Esophagus muscularis mucosa (tissue), 4 donors: ENCODE results near the gene GNG7. TPM values are rescaled to one million over a fixed set of nuclear protein-coding genes. Genes with fewer than 3 reads are reported as not detected.
"Not testable (repeated sequence)": the region's sequence is repeated elsewhere in the genome, so short reads cannot be mapped to it uniquely, and the experiment has no call there.

Experiments
- DNase-seq: peaks from one replicate; pipeline ENCODE4 v3.0.0-alpha.2; 2017; ENCODE audit errors: extremely low spot score
- H3K27ac ChIP-seq, 4 donors: fragments of 200-600 bp; sonication (generic); replicated peaks in 1 of 4; 1 replicate in 3 of 4; 2 replicates in 1 of 4; pipeline ENCODE4 v1.5.1; 2016 to 2019; ENCODE audit warnings: mild to moderate bottlenecking in 1 of 4
- H3K27me3 ChIP-seq, 4 donors: fragments of 200-600 bp; sonication (generic); one replicate each; pipeline versions ENCODE4 v1.5.1 to v1.6.0; 2016 to 2019
- H3K36me3 ChIP-seq, 4 donors: fragments of 200-600 bp; sonication (generic); one replicate each; pipeline ENCODE4 v1.5.1; 2016 to 2019
- H3K4me1 ChIP-seq, 4 donors: fragments of 200-600 bp; sonication (generic); one replicate each; pipeline ENCODE4 v1.5.1; 2016 to 2019
- H3K4me3 ChIP-seq, 4 donors: fragments of 200-600 bp; sonication (generic); 1 replicate in 2 of 4; 2 replicates in 2 of 4; pipeline ENCODE4 v1.5.1; 2016 to 2019; ENCODE audit warnings: mild to moderate bottlenecking in 4 of 4, moderate library complexity in 1 of 4
- H3K9me3 ChIP-seq, 4 donors: fragments of 200-600 bp; sonication (generic); 1 replicate in 3 of 4; 2 replicates in 1 of 4; pipeline ENCODE4 v1.5.1; 2016 to 2019
- EP300 ChIP-seq: sonication (generic); formaldehyde crosslinking; IDR thresholded peaks from one replicate; pipeline ENCODE4 v1.6.1; 2017; ENCODE audit warnings: antibody characterized with exemption
- POLR2A ChIP-seq: fragments of 450-650 bp; IDR thresholded peaks from one replicate; pipeline ENCODE4 v1.6.1; 2017; ENCODE audit warnings: antibody characterized with exemption, moderate library complexity, mild to moderate bottlenecking, low read depth
- POLR2AphosphoS5 ChIP-seq, 2 donors: sonication (generic); formaldehyde crosslinking; IDR thresholded peaks; one replicate each; pipeline ENCODE4 v1.6.1; 2017; ENCODE audit warnings: antibody characterized with exemption in 2 of 2
- WGBS: methylation state at CpG from one replicate; pipeline ENCODE4 v1.1.5; 2018; 5-methylcytosine and 5-hydroxymethylcytosine counted together
- intact Hi-C: fragments of 100-400 bp; cut with DNase I; formaldehyde crosslinking; loops from one replicate; pipeline ENCODE4 v1.15.1; 2023
- total RNA-seq, 4 donors: library from RNA; depleted of rRNA; stranded (reverse); fragments of >200 nt; gene quantifications; one replicate each; pipeline versions ENCODE4 v1.1.0 to v1.2.1, GENCODE V29; 2016
- TF ChIP-seq, protein P1 (sequence below), 3 experiments: fragments of 200-600 bp in 2 of 3; fragments of 450-650 bp in 1 of 3; sonication (generic) in 2 of 3; IDR thresholded peaks; one replicate each; pipeline ENCODE4 v1.5.1; 2017 to 2019; ENCODE audit warnings: antibody characterized with exemption in 3 of 3, mild to moderate bottlenecking in 2 of 3, moderate library complexity in 1 of 3

Gene GNG7
- total RNA-seq, 4 donors from 2014 or later, result 6.3 to 18.8 (median 13.0) TPM

DNA sequence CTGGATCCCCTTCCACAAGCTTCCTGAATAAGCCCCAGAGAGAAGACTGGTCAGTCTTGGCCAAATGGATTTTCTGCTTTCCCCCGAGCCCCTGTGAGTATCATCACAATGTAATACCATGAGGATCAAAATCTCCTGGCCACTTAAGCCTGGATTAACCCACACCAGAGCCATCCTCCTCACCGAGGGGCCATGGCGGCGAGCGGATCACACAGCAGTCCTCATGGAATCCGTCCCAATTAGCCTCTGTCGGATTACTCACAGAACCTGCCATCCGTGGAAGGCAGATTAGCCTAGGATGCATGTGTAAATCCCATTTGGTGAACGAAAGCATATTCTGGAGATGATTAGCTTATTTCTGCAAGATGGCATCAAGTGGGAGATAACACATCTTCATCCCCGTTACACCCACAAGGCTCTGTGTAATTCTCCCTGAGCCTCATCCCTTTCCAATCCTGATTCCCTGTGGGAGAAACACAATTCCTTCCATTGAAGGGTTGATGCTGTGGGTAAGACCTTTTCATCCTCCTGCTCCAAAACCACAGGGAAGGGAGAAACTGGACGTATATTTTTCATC is 42.5 kb downstream of the GNG7 start:
- Histone ChIP-seq H3K36me3 (peaks cover 0 to 6% (median 3%) of the 10 kb centered on the region in 4 donors), H3K27me3 (no peaks in the 10 kb centered on the region), H3K27ac (no peak overlapping the region), H3K4me3 (no peak overlapping the region), H3K9me3 (peaks cover 0 to 6% (median 2%) of the 10 kb centered on the region in 4 donors), H3K4me1 (peaks cover 0 to 6% (median 0%) of the 10 kb centered on the region in 4 donors)
- TF ChIP-seq POLR2A, result no peak
- TF ChIP-seq, protein P1, sequence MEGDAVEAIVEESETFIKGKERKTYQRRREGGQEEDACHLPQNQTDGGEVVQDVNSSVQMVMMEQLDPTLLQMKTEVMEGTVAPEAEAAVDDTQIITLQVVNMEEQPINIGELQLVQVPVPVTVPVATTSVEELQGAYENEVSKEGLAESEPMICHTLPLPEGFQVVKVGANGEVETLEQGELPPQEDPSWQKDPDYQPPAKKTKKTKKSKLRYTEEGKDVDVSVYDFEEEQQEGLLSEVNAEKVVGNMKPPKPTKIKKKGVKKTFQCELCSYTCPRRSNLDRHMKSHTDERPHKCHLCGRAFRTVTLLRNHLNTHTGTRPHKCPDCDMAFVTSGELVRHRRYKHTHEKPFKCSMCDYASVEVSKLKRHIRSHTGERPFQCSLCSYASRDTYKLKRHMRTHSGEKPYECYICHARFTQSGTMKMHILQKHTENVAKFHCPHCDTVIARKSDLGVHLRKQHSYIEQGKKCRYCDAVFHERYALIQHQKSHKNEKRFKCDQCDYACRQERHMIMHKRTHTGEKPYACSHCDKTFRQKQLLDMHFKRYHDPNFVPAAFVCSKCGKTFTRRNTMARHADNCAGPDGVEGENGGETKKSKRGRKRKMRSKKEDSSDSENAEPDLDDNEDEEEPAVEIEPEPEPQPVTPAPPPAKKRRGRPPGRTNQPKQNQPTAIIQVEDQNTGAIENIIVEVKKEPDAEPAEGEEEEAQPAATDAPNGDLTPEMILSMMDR (IDR thresholded peaks at IDR 0.05), result no peak
- no peak for TF ChIP-seq POLR2AphosphoS5 (IDR thresholded peaks at IDR 0.05)
- no peak for TF ChIP-seq EP300
- 90% methylated on average over 11 of the region's 11 CpGs for WGBS
- no peak for DNase-seq
- intact Hi-C loops, result no loop called here

DNA sequence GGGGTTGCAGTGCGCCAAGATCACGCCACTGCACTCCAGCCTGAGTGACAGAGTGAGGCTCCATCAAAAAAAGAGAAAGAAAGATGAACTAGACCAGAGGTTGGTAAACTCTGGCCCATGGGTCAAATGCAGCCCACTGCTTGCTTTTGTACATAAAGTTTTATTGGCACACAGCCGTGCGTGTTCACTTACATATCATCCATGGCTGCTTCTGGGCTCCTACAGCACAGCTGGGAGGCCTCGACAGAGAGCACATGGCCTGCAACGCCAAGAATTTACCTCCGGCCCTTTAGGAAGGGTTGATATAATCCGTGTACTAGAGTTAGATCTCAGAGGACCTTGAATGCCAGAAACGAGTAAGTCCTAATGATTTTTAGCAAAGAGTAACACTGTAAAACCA is 46.0 kb downstream of the GNG7 start:
- Histone ChIP-seq H3K4me3 (no peak overlapping the region), H3K9me3 (peaks cover 0 to under 1% (median 0%) of the 10 kb centered on the region in 4 donors), H3K36me3 (peaks cover 0 to 6% (median 3%) of the 10 kb centered on the region in 4 donors), H3K27me3 (no peaks in the 10 kb centered on the region), H3K4me1 (peaks cover 0 to 13% (median 2%) of the 10 kb centered on the region in 4 donors), H3K27ac (no peak overlapping the region)
- no peak for TF ChIP-seq EP300
- TF ChIP-seq POLR2A, result no peak
- TF ChIP-seq, protein P1 (IDR thresholded peaks at IDR 0.05), result no peak
- no peak for DNase-seq
- WGBS, result 78% methylated on average over 9 of the region's 9 CpGs
- intact Hi-C loops, result no loop called here

- no peak for DNase-seq
- Histone ChIP-seq H3K36me3 (peaks cover 0 to 6% (median 3%) of the 10 kb centered on the region in 4 donors), H3K27ac (no peak overlapping the region), H3K4me1 (peaks cover 0 to 13% (median 4%) of the 10 kb centered on the region in 4 donors), H3K9me3 (no peaks in the 10 kb centered on the region), H3K27me3 (no peaks in the 10 kb centered on the region), H3K4me3 (no peak overlapping the region)
- intact Hi-C loops, result no loop called here
- 60% methylated on average over 26 of the region's 29 CpGs for WGBS
- TF ChIP-seq EP300 (no peak), POLR2A (no peak)
Measured at GRCh38 chr19:2653710-2654707, 48.5 kb downstream of the GNG7 start.

DNA sequence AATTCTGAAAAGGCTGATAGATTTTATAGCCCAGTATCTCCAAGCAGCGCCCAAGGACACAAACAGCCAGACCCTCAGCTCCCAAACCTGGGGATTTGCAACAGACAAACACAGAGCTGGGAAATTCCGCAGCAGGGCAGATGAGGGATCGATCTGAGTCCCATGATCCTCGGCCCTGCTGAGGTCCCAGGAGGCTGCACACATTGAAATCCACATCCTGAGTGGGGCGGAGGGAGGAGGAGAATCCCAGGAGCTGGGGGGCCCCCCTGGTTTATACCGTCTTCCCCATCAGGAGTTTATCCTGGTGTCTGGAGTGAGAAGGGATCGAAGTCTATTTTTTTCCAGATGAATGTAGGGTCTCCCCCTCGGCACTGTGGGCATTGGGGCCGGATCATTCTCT is 49.3 kb downstream of the GNG7 start:
- no peak for TF ChIP-seq POLR2A
- no peak for TF ChIP-seq EP300
- TF ChIP-seq POLR2AphosphoS5 (IDR thresholded peaks at IDR 0.05), result no peak
- TF ChIP-seq, protein P1 (IDR thresholded peaks at IDR 0.05), result no peak
- intact Hi-C loops, result no loop called here
- 86% methylated on average over 8 of the region's 9 CpGs for WGBS
- Histone ChIP-seq H3K4me1 (peaks cover 0 to 13% (median 4%) of the 10 kb centered on the region in 4 donors), H3K27me3 (no peaks in the 10 kb centered on the region), H3K4me3 (no peak overlapping the region), H3K9me3 (peaks cover 0 to 4% (median 0%) of the 10 kb centered on the region in 4 donors), H3K36me3 (peaks cover 0 to 6% (median 3%) of the 10 kb centered on the region in 4 donors), H3K27ac (no peak overlapping the region)
- DNase-seq, result no peak

DNA sequence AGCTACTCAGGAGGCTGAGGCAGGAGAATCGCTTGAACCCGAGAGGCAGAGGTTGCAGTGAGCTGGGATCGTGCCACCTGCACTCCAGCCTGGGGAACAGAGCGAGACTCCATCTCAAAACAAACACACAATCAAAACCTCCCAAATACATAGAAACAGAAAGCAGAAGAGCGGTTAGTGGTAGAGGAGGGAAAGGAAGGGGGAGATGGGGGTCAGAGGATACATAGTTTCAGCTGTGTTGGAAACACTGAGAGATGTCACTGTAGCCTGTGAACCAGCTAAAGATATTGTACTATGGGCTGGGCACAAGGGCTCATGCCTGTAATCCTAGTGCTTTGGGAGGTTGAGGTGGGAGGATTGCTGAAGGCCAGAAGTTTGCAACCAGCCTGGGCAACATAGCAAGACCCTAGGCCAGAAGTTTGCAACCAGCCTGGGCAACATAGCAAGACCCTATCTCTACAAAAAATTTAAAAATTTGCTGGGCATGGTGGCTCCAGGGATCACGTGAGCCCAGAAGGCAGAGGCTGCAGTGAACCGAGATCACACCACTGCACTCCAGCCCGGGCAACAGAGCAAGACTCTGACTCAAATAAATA is 49.9 kb downstream of the GNG7 start:
- no peak overlapping the region for H3K4me3 ChIP-seq
- TF ChIP-seq, protein P1 (IDR thresholded peaks at IDR 0.05), result no peak
- TF ChIP-seq POLR2AphosphoS5 (IDR thresholded peaks at IDR 0.05) (no peak), EP300 (no peak), POLR2A (no peak)
- H3K4me1 ChIP-seq, result peaks cover 0 to 13% (median 4%) of the 10 kb centered on the region in 4 donors
- peaks cover 0 to 4% (median 0%) of the 10 kb centered on the region in 4 donors for H3K9me3 ChIP-seq
- peaks cover 0 to 6% (median 3%) of the 10 kb centered on the region in 4 donors for H3K36me3 ChIP-seq
- H3K27ac ChIP-seq, result no peak overlapping the region
- WGBS, result 93% methylated on average over 8 of the region's 8 CpGs
- no peak for DNase-seq
- intact Hi-C loops, result no loop called here
- H3K27me3 ChIP-seq, result no peaks in the 10 kb centered on the region

DNA sequence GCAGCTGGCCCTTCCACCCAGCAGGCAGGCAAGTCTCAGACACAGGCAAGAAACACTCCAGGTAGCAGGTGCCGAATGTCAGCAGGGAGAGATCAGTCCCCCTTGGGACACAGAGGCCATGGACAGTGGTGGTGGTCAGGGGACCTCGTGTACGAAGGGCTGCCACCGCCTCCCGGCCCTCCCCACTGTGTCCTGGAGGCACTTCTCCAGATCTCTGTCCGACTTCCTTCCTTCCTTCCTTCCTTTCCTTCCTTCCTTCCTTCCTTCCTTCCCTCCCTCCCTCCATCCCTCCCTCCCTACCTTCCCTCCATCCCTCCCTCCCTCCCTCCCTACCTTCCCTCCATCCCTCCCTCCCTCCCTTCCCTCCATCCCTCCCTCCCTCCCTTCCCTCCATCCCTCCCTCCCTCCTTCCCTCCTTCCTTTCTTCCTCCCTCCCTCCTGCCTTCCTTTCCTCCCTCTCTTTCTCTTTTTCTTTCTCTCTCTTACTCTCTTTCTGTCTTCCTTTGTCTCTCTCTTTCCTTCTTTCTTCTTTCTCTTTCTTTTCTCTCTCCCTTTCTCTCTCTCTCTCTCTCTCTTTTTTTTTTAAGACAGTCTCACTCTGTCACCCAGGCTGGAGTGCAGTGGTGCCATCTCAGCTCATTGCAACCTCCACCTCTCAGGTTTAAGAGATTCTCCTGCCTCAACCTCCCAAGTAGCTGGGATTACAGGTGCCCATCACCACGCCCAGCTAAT is 51.3 kb downstream of the GNG7 start:
- H3K36me3 ChIP-seq, H3K9me3 ChIP-seq, H3K4me3 ChIP-seq, H3K27me3 ChIP-seq, DNase-seq, intact Hi-C loops: not testable (repeated sequence)
- H3K4me1 ChIP-seq, result peaks cover 0 to 13% (median 4%) of the 10 kb centered on the region in 4 donors
- H3K27ac ChIP-seq, result peak overlapping the region in 1 of 4 donors; percentile 42
- WGBS, result 75% methylated on average over 7 of the region's 7 CpGs
